GM19395 (cell line): ENCODE results near the gene KLHL1.

ENCODE experiments used
- ATAC-seq: cut with Tn5 transposase; IDR thresholded peaks from one replicate; pipeline ENCODE4 v1.9.1; 2021; ENCODE audit warnings: mild to moderate bottlenecking, moderate library complexity; ENCODE audit not compliant: unreplicated experiment

Gene KLHL1

GRCh38 chr13:70022646-70023045 lies 85.6 kb downstream of the KLHL1 start:
- no peak for ATAC-seq

DNA sequence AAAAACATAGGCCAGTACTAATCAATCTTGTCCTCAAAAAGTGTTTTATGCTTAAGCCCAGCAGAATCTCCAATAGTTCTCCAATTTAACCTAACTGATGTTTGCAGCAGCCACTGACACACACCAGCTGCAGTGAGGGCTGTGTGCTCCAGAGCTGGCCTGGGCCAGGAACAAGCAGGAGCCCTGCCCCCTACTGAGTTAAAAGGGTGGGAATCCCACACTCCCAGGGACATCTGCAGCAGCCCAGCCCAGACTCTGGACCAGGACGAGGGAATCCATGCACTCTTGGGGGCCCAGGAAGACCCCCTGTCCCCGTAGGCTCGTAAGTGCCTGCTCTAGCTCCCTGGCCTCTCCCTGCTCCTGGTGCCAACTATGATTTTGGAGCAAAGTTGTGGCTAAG lies 92.1 kb downstream of the KLHL1 start:
- no peak for ATAC-seq

DNA sequence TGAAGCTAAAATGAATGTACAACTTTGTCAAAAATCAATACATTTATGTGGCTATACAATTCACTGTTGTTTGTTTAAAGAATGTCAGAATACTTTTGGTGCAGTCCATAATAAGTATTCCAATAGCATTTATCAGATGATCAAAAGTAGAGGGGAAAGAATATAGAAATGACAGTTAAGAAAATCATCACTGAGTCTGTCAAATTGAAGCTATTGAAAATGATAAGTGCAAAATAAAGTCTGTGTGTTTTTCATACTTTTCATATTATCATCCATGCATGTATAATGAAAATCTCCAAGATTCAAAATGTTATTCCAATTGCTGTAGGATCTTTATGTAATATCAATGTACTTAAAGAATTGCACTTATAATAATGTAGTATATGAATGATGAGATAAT lies 93.9 kb downstream of the KLHL1 start:
- ATAC-seq: no peak

DNA sequence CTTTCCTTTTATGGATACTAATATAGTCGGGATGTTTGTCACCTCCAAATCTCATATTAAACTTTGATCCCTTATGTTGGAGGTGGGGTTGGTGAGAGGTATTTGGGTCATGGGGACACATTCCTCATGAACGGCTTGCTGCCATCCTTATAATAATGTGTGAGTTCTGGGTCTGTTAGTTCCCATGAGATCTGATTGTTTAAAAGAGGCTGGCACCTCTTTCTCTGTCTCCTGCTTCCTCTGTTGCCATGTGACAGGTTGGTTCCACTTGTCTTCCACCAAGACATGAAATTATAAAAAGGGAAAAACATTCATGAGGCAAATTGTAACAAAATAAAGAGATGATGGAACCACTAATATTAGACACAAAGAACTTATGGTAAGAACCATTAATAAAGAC lies 108.4 kb downstream of the KLHL1 start:
- ATAC-seq: no peak

DNA sequence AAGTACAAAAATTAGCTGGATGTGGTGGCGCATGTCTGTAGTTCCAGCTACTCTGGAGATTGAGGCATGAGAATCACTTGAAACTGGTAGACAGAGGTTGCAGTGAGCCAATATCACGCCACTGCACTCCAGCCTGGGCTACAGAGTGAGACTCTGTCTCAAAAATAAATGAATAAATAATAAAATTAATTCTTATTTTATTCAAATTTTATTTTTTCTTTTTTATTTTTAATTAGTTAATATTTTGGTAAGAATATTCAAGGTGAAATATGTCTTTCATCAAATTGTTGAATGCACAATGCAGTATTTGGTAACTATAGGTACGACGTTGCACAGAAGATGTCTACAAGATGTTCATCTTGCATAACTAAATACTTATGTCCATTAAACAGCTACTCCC lies 111.2 kb downstream of the KLHL1 start:
- ATAC-seq: no peak

GRCh38 chr13:69980799-69981198 lies 127.5 kb downstream of the KLHL1 start:
- ATAC-seq: no peak

DNA sequence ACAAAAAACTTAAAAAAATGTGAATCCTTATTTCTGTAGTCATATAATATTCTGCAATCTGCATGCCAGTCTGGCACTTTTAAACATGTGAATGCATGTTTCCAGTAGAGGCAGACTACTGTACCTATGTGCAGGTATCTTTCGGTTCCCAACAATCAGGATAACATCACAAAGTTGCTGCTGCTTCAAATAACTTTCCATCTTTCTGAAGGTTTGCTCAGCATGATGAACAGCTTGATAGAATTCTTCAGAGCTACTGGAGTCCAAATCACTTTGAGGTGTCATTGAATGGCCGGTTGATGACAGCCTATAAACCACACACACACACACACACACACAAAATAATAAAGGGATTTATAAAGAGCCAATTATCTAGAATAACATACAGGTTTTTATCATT lies 132.8 kb downstream of the KLHL1 start:
- ATAC-seq: no peak

DNA sequence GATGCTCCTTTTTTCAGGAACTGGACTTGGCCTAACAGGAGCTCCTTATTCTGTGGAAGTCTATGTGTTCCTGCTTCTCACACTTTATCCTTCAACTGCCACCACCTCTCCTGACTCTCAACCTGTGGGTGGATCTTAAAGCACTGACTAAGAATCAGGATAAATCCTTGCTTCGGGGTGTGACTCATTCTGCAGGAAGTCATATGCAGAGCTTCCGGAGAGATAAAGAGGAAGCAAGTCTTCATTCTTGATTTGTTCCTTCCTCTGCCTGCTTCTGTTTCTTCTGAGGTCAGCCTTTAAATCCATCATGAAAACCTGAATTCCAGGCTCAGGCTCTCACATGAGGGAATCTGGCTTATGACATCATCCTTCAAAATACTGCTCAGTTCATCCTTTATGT lies 137.7 kb downstream of the KLHL1 start:
- no peak for ATAC-seq

- ATAC-seq: no peak
Measured at GRCh38 chr13:69959046-69959445, 149.2 kb downstream of the KLHL1 start.

- ATAC-seq: no peak
Measured at GRCh38 chr13:69956839-69957238, 151.4 kb downstream of the KLHL1 start.

GRCh38 chr13:69956349-69956748 lies 151.9 kb downstream of the KLHL1 start:
- ATAC-seq: no peak

GRCh38 chr13:69955271-69955670 lies 153.0 kb downstream of the KLHL1 start:
- ATAC-seq: no peak

- no peak for ATAC-seq
Measured at GRCh38 chr13:69951412-69951811, 156.8 kb downstream of the KLHL1 start.

DNA sequence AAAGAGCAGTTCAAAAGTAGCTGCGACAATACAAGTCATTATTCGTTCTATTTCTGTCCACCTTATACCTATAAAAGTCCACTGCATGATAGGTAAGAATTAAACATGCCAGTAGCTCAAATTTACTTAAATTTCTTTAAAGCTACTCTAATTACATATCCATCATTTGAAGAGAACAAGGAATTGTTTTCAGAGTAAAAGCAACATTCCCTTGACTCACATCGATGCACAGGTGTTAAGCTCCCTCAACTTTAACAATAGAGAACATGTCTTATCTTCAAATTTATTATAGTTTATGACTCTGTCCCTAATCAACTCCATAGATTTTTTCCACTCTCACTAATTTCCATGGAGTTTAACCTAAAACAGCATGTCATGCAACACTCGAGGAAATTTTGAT lies 158.1 kb downstream of the KLHL1 start:
- ATAC-seq: no peak

DNA sequence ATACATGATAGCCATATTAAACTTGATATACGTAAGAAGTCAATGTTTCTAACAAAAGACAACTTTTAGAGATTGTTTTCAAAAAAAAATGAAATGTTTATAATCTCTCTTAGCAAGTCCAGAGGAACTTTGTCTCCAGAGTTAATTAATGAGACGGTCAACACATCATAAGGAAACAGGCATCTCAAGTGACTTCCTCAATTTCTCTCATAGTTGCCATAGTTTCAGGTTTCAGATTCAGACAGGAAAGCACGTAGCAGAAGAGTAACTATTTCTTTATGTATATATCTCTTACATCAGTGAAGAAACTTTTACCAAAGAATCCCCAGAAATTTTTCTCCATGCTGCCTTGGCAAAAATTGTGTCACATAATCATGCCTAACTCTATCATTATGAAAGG lies 160.2 kb downstream of the KLHL1 start:
- ATAC-seq: peak; percentile 97

GRCh38 chr13:69947582-69947981 lies 160.7 kb downstream of the KLHL1 start:
- ATAC-seq: peak; percentile 36

DNA sequence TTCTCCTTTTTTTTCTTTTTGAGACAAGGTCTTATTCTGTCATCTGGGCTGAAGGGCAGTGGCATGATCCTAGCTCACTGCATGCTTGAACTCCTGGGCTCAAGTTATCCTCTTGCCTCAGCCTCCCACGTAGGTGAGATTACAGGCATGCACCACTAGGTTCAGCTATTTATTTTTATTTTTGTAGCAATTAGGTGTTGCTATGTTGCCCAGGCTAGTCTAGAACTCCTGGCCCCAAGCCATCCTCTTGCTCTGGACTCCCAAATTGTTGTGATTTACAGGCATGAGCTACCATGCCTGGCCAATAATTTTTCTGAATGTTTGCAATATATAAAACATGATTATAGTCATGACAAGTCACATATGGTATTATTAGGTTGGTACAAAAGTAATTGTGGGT lies 161.7 kb downstream of the KLHL1 start:
- ATAC-seq: no peak

DNA sequence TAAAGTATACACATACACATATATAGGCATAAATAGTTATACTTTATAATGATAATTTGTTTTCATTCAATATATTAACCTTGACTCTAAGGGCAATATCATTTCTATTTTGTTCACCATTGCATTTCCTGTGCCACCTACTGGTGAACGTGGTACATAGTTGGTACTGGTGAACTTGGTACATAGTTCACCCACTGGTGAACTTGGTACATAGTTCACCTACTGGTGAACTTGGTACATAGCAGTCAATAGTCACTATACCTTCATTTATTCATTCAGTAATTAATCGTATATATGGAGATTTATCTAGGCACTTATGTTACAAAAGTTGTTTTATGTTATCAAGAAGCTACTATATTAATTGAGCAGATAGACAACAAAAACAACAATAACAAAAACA lies 173.2 kb downstream of the KLHL1 start:
- ATAC-seq: no peak

GRCh38 chr13:69928262-69928661 lies 180.0 kb downstream of the KLHL1 start:
- ATAC-seq: no peak

DNA sequence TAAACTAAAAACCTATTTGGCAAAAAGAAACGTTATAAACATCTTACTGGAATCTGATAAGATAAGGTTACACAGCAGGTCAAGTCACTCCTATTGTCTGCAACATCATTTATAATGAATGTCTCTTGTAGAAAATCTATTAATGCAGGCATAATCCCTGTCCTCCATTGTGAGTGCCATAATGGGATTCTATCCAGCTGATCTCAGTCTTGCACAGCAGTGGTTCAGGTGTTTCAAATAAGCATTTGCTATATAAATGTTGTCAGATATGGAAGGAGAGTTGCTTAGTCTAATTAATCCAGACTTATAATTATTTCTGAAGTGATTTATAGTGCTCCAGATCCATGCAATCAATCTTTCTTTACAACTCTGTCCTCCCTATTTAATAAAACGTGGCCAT lies 187.1 kb downstream of the KLHL1 start:
- ATAC-seq: no peak

DNA sequence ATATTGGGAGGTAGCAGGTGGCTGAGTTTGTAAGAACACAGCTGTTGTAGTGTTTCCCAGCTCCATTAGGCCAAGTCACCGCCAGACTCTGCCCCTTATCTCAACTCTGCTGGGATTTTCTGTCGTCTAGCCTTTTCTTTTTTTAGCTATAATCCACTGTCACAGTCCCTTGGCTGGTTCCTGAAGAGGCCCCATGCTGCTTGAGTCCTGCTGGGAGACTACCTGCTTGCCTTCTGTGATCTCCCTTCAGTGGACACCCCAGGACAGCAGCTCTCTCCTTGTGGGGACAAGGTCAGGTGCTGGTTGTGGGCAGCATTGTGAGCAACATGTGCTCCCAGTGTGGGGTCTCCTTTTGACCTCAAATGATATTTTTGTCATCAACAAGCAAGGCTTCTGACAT lies 195.6 kb downstream of the KLHL1 start:
- ATAC-seq: no peak

GRCh38 chr13:69910800-69911199 lies 197.5 kb downstream of the KLHL1 start:
- ATAC-seq: no peak

GRCh38 chr13:69904784-69905183 lies 203.5 kb downstream of the KLHL1 start:
- ATAC-seq: no peak

- no peak for ATAC-seq
Measured at GRCh38 chr13:69903081-69903480, 205.2 kb downstream of the KLHL1 start.
